ENCODE measurements around the gene RSPH9.
"Not testable (repeated sequence)": the region's sequence is repeated elsewhere in the genome, so short reads cannot be mapped to it uniquely, and the experiment has no call there.

DNA sequence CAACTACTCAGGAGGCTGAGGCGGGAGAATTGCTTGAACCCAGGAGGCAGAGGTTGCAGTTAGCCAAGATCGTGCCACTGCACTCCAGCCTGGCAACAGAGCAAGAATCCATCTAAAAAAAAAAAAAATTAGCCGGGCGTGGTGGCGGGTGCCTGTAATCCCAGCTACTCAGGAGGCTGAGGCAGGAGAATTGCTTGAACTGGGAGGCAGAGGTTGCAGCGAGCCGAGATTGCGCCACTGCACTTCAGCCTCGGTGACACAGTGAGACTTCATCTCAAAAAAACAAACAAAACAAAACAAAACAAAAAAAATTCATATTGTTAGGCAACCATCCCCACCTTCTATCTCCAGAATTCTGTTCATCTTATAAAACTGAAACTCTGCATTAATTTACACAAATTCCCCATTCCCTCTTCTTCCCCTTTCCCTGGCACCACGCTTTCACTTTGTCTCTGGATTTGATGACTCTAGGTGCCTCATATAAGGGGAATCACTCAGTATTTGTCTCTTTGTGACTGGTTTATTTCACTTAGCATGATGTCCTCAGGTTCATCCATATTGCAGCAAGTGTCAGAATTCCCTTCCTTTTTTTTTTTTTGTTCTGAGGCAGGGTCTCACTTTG, 56.2 kb downstream of the RSPH9 start:
- TF ChIP-seq, protein P1, sequence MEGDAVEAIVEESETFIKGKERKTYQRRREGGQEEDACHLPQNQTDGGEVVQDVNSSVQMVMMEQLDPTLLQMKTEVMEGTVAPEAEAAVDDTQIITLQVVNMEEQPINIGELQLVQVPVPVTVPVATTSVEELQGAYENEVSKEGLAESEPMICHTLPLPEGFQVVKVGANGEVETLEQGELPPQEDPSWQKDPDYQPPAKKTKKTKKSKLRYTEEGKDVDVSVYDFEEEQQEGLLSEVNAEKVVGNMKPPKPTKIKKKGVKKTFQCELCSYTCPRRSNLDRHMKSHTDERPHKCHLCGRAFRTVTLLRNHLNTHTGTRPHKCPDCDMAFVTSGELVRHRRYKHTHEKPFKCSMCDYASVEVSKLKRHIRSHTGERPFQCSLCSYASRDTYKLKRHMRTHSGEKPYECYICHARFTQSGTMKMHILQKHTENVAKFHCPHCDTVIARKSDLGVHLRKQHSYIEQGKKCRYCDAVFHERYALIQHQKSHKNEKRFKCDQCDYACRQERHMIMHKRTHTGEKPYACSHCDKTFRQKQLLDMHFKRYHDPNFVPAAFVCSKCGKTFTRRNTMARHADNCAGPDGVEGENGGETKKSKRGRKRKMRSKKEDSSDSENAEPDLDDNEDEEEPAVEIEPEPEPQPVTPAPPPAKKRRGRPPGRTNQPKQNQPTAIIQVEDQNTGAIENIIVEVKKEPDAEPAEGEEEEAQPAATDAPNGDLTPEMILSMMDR (conservative IDR thresholded peaks at IDR 0.05; ENCODE audit: low read depth, low read length) = not testable (repeated sequence)
- TF ChIP-seq EZH2phosphoT487 (IDR thresholded peaks at IDR 0.05; ENCODE audit: borderline replicate concordance, low read length); EZH2 (IDR thresholded peaks at IDR 0.05; ENCODE audit: low read length, unreplicated experiment): not testable (repeated sequence)

Measured in PC-3 (cell line).